Osteocyte (in vitro differentiated cells): Measurements from ENCODE around the gene PTCD1. TPM values are rescaled to one million over a fixed set of nuclear protein-coding genes. Genes with fewer than 3 reads are reported as not detected.

Experiments
- DNase-seq: peaks from one replicate; pipeline ENCODE4 v3.0.0; 2021; ENCODE audit warnings: mixed read lengths; ENCODE audit not compliant: unreplicated experiment; ENCODE audit errors: extremely low spot score
- H3K27ac Mint-ChIP-seq: one replicate; pipeline ENCODE4 v1.8.0; 2021; ENCODE audit warnings: mild to moderate bottlenecking, mixed read lengths; ENCODE audit not compliant: unreplicated experiment
- H3K27me3 Mint-ChIP-seq: one replicate; pipeline ENCODE4 v1.8.0; 2021; ENCODE audit warnings: mixed read lengths; ENCODE audit not compliant: unreplicated experiment
- H3K36me3 Mint-ChIP-seq: one replicate; pipeline ENCODE4 v1.8.0; 2021; ENCODE audit warnings: mixed read lengths; ENCODE audit not compliant: unreplicated experiment
- H3K4me1 Mint-ChIP-seq: one replicate; pipeline ENCODE4 v1.8.0; 2021; ENCODE audit warnings: mixed read lengths; ENCODE audit not compliant: unreplicated experiment
- H3K4me3 Mint-ChIP-seq: one replicate; pipeline ENCODE4 v1.8.0; 2021; ENCODE audit warnings: mild to moderate bottlenecking, moderate library complexity, mixed read lengths; ENCODE audit not compliant: unreplicated experiment
- H3K9me3 Mint-ChIP-seq: one replicate; pipeline ENCODE4 v1.8.0; 2021; ENCODE audit warnings: mixed read lengths; ENCODE audit not compliant: unreplicated experiment
- CTCF ChIP-seq: fragments of 200-600 bp; sonication (generic); IDR thresholded peaks from 2 replicates; pipeline ENCODE4 v1.5.0; 2021; ENCODE audit warnings: antibody characterized with exemption, mild to moderate bottlenecking, moderate library complexity
- total RNA-seq: library from RNA; stranded (reverse); gene quantifications from 2 replicates; pipeline ENCODE4 v1.2.1, GENCODE V29; 2021

Gene PTCD1
- total RNA-seq, 1 donor from 2014 or later: 10.5 TPM

GRCh38 chr7:99404235-99404976 is 34.2 kb downstream of the PTCD1 start:
- no peak overlapping the region for H3K4me3 Mint-ChIP-seq
- no peaks in the 10 kb centered on the region for H3K27me3 Mint-ChIP-seq
- H3K9me3 Mint-ChIP-seq: no peaks in the 10 kb centered on the region
- no peak for DNase-seq
- TF ChIP-seq CTCF: no peak
- no peak overlapping the region for H3K27ac Mint-ChIP-seq
- H3K4me1 Mint-ChIP-seq: peaks cover 18% of the 10 kb centered on the region
- peaks cover 30% of the 10 kb centered on the region for H3K36me3 Mint-ChIP-seq

GRCh38 chr7:99403764-99404163 is 34.8 kb downstream of the PTCD1 start:
- no peaks in the 10 kb centered on the region for H3K9me3 Mint-ChIP-seq
- no peak for DNase-seq
- no peak overlapping the region for H3K4me3 Mint-ChIP-seq
- peaks cover 32% of the 10 kb centered on the region for H3K36me3 Mint-ChIP-seq
- no peak for TF ChIP-seq CTCF
- no peak overlapping the region for H3K27ac Mint-ChIP-seq
- H3K4me1 Mint-ChIP-seq: peaks cover 17% of the 10 kb centered on the region
- H3K27me3 Mint-ChIP-seq: no peaks in the 10 kb centered on the region

GRCh38 chr7:99402854-99403253 is 35.7 kb downstream of the PTCD1 start:
- Mint-ChIP-seq H3K9me3 (no peaks in the 10 kb centered on the region), H3K27ac (no peak overlapping the region), H3K27me3 (no peaks in the 10 kb centered on the region), H3K4me1 (peaks cover 22% of the 10 kb centered on the region), H3K36me3 (peaks cover 36% of the 10 kb centered on the region), H3K4me3 (no peak overlapping the region)
- no peak for TF ChIP-seq CTCF
- no peak for DNase-seq

GRCh38 chr7:99399597-99399996 is 39.0 kb downstream of the PTCD1 start:
- Mint-ChIP-seq H3K27me3 (no peaks in the 10 kb centered on the region), H3K4me3 (no peak overlapping the region), H3K36me3 (peaks cover 45% of the 10 kb centered on the region), H3K27ac (no peak overlapping the region), H3K4me1 (peaks cover 8% of the 10 kb centered on the region), H3K9me3 (no peaks in the 10 kb centered on the region)
- DNase-seq: no peak
- no peak for TF ChIP-seq CTCF

- no peak for DNase-seq
- Mint-ChIP-seq H3K9me3 (no peaks in the 10 kb centered on the region), H3K4me3 (no peak overlapping the region), H3K27ac (peak overlapping the region; percentile 48), H3K27me3 (no peaks in the 10 kb centered on the region), H3K4me1 (peaks cover 8% of the 10 kb centered on the region), H3K36me3 (peaks cover 45% of the 10 kb centered on the region)
- no peak for TF ChIP-seq CTCF
These were observed 39.6 kb downstream of the PTCD1 start for GRCh38 chr7:99398891-99399445.
